WI38 (cell line): ENCODE results near the gene DAD1.

Source experiments
- H3K4me3 ChIP-seq: 2 replicates; pipeline ENCODE4 v1.5.1; 2011; ENCODE audit warnings: low read depth, mild to moderate bottlenecking, control low read depth, low read length
- CTCF ChIP-seq: IDR thresholded peaks from 2 replicates; pipeline ENCODE4 v1.5.1; 2012; ENCODE audit warnings: low read depth, mild to moderate bottlenecking, control low read depth, low read length

The DAD1 gene

GRCh38 chr14:22521449-22522239 is 67.4 kb downstream of the DAD1 start:
- no peak for TF ChIP-seq CTCF
- no peak overlapping the region for H3K4me3 ChIP-seq

GRCh38 chr14:22520796-22521195 is 68.2 kb downstream of the DAD1 start:
- no peak for TF ChIP-seq CTCF
- H3K4me3 ChIP-seq, result no peak overlapping the region

GRCh38 chr14:22519877-22520685 is 68.9 kb downstream of the DAD1 start:
- no peak overlapping the region for H3K4me3 ChIP-seq
- TF ChIP-seq CTCF, result no peak

DNA sequence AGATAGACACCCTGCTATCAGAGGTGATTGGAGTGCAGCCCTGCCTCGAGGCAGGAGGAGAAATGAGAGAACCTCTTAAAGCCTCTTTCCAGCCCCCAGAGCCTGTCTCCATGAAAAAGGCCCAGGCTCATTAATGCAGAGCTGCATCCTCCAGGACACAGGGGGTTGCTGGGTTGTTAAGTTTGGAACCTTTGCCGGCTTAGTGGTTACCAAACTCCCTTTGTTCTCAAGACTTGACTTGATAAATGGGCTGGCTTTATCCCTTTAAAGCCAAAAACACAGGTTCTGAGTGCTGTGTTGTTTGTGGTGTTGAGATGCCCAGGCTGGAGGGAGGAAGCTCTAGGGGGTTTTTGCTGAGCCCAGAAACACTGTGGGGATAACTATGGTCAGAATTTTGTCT is 71.0 kb downstream of the DAD1 start:
- H3K4me3 ChIP-seq, result no peak overlapping the region
- no peak for TF ChIP-seq CTCF

- no peak overlapping the region for H3K4me3 ChIP-seq
These were observed 71.8 kb downstream of the DAD1 start for GRCh38 chr14:22517117-22517720.

GRCh38 chr14:22515929-22516328 is 73.1 kb downstream of the DAD1 start:
- H3K4me3 ChIP-seq, result no peak overlapping the region
- TF ChIP-seq CTCF, result no peak

More at GRCh38 chr14:22517117-22517720, 71.8 kb downstream of the DAD1 start:
- no peak for TF ChIP-seq CTCF
